GM12878 (cell line): Measurements from ENCODE around the gene MAPKAPK2. TPM values are rescaled to one million over a fixed set of nuclear protein-coding genes. Genes with fewer than 3 reads are reported as not detected.

Source experiments
- ATAC-seq: fragments of 200-7000 bp; cut with Tn5 transposase; 3 replicates; pipeline ENCODE4 v1.9.1; 2020; ENCODE audit warnings: mild to moderate bottlenecking, moderate library complexity
- BruUV-seq: library from RNA; stranded (reverse); fragments of 400-500 nt; replicated peaks from 2 replicates; lab custom pipeline; 2021; lab: Mats Ljungman, UMichigan
- CTCF ChIA-PET: fragments of 300-600 bp; sonication (Branson Sonifier 250); formaldehyde crosslinking; extraction: SDS; loops from one replicate; lab custom pipeline; 2021; ENCODE audit warnings: inconsistent platforms; lab: Yijun Ruan, JAX
- POLR2A ChIA-PET: fragments of 350-600 bp; formaldehyde crosslinking; extraction: SDS; loops from one replicate; lab custom pipeline; 2021; ENCODE audit warnings: inconsistent platforms; lab: Charles Lee
- RAD21 ChIA-PET: fragments of 300-600 bp; sonication (Branson Sonifier 250); formaldehyde crosslinking; loops from one replicate; lab custom pipeline; 2023; ENCODE audit warnings: antibody characterized with exemption; ENCODE audit not compliant: unreplicated experiment; lab: Charles Lee
- SMC1A ChIA-PET: fragments of 300-600 bp; sonication (Branson Sonifier 250); formaldehyde crosslinking; loops from one replicate; lab custom pipeline; 2023; ENCODE audit not compliant: unreplicated experiment, uncharacterized antibody; lab: Charles Lee
- DNase-seq: peaks from one replicate; pipeline ENCODE4 v3.0.0-alpha.2; 2011; ENCODE audit warnings: low read depth, low spot score
- FAIRE-seq: peaks from 3 replicates; lab custom pipeline; 2011; peaks lifted over from hg19 to GRCh38; lab: Jason Lieb, UNC
- H2AFZ ChIP-seq: 2 replicates; pipeline ENCODE4 v1.6.0; 2011; ENCODE audit warnings: low read depth, low read length, control low read depth; ENCODE audit not compliant: control insufficient read depth
- H3K27ac ChIP-seq: 2 replicates; pipeline ENCODE4 v1.5.1; 2011; ENCODE audit warnings: control low read depth; ENCODE audit not compliant: control insufficient read depth, insufficient read depth
- H3K27me3 ChIP-seq, 2 experiments: replicated peaks in 1 of 2; 2 replicates each; pipeline versions ENCODE4 v1.6.0 to v1.6.1; 2011; ENCODE audit warnings: low read length in 1 of 2; ENCODE audit not compliant: control insufficient read depth in 2 of 2, insufficient read depth in 2 of 2
- H3K36me3 ChIP-seq, 2 experiments: 2 replicates each; pipeline ENCODE4 v1.5.1; 2011; ENCODE audit warnings: low read length in 1 of 2; ENCODE audit not compliant: control insufficient read depth in 2 of 2, insufficient read depth in 2 of 2
- H3K4me1 ChIP-seq: 2 replicates; pipeline ENCODE4 v1.6.1; 2011; ENCODE audit warnings: mild to moderate bottlenecking, low read length, moderate library complexity, mixed read lengths; ENCODE audit not compliant: control insufficient read depth, insufficient read depth
- H3K4me2 ChIP-seq: 2 replicates; pipeline ENCODE4 v1.6.0; 2011; ENCODE audit warnings: control low read depth; ENCODE audit not compliant: control insufficient read depth, insufficient read depth
- H3K4me3 ChIP-seq: fragments of 200-600 bp; sonication (generic); 2 replicates; pipeline ENCODE4 v1.5.1; 2016
- H3K79me2 ChIP-seq: 2 replicates; pipeline ENCODE4 v1.6.0; 2011; ENCODE audit warnings: low read length; ENCODE audit not compliant: control insufficient read depth, insufficient read depth
- H3K9ac ChIP-seq: 2 replicates; pipeline ENCODE4 v1.8.0; 2011; ENCODE audit warnings: low read length, control low read depth, mixed read lengths; ENCODE audit not compliant: control insufficient read depth, insufficient read depth
- H3K9me3 ChIP-seq: replicated peaks from 3 replicates; pipeline ENCODE4 v1.5.1; 2011; ENCODE audit warnings: mild to moderate bottlenecking, low read length; ENCODE audit not compliant: control insufficient read depth, insufficient read depth
- H4K20me1 ChIP-seq: 2 replicates; pipeline ENCODE4 v1.6.0; 2011; ENCODE audit not compliant: control insufficient read depth, insufficient read depth
- EP300 ChIP-seq, 2 experiments: fragments of 150-350 bp in 1 of 2; IDR thresholded peaks; 2 replicates each; pipeline ENCODE4 v1.6.1; 2011 to 2012; ENCODE audit warnings: low read depth in 2 of 2, low read length in 2 of 2, borderline replicate concordance in 1 of 2, improper control_type of control experiment in 1 of 2, inconsistent platforms in 1 of 2; ENCODE audit not compliant: control insufficient read depth in 1 of 2
- JUND ChIP-seq: IDR thresholded peaks from 2 replicates; pipeline ENCODE4 v1.6.1; 2012; ENCODE audit warnings: low read depth, mild to moderate bottlenecking, low read length, improper control_type of control experiment, moderate library complexity
- KDM1A ChIP-seq: fragments of 200-600 bp; sonication (generic); IDR thresholded peaks from 2 replicates; pipeline ENCODE4 v1.6.1; 2016; ENCODE audit warnings: borderline replicate concordance
- MEF2A ChIP-seq: IDR thresholded peaks from 2 replicates; pipeline ENCODE4 v1.6.1; 2011; ENCODE audit warnings: low read depth, mild to moderate bottlenecking, low read length, moderate library complexity; ENCODE audit not compliant: insufficient read depth
- POLR2AphosphoS5 ChIP-seq: IDR thresholded peaks from 2 replicates; pipeline ENCODE4 v1.6.1; 2011; ENCODE audit warnings: mild to moderate bottlenecking, low read length, inconsistent platforms
- ZNF622 ChIP-seq: fragments of 450-650 bp; IDR thresholded peaks from 2 replicates; pipeline ENCODE4 v1.6.1; 2017; ENCODE audit warnings: mild to moderate bottlenecking, inconsistent platforms
- WGBS: methylation state at CpG from one replicate; pipeline ENCODE4 v1.1.6; 2016; ENCODE audit warnings: low lambda C conversion rate; ENCODE audit not compliant: insufficient replicate concordance, insufficient coverage; ENCODE audit errors: missing lambda C conversion rate; 5-methylcytosine and 5-hydroxymethylcytosine counted together
- in situ Hi-C: fragments of 300-500 bp; cut with MboI; formaldehyde crosslinking; loops from 9 replicates; pipeline ENCODE4 v1.14.3; 2018; ENCODE audit warnings: mixed read lengths
- intact Hi-C: fragments of 100-400 bp; cut with micrococcal nuclease; formaldehyde crosslinking; loops from one replicate; pipeline ENCODE4 v1.14.2; 2022; ENCODE audit not compliant: unreplicated experiment
- polyA plus RNA-seq, 11 experiments: library from polyadenylated mRNA; depleted of rRNA in 4 of 11; unstranded in 6 of 11; stranded (reverse) in 5 of 11; fragments of >200 nt; fragmentation: Nextera tagmentation in 4 of 11; fragmentation: Illumina TruSeq in 1 of 11; extraction: Ambion mirVana in 4 of 11; extraction: Trizol in 1 of 11; gene quantifications; 1 replicate in 1 of 11; 2 replicates in 10 of 11; pipeline versions ENCODE4 v1.2.1 to v1.2.3, GENCODE V29; 2011 to 2016; ENCODE audit warnings: inconsistent platforms in 2 of 11, missing spikeins in 2 of 11, low read depth in 1 of 11
- total RNA-seq, 4 experiments: library from RNA; depleted of rRNA in 3 of 4; stranded (reverse); fragments of >200 nt in 3 of 4; fragmentation: Illumina TruSeq in 1 of 4; extraction: Trizol in 1 of 4; gene quantifications; 2 replicates each; pipeline versions ENCODE4 v1.2.1 to v1.2.3, GENCODE V29; 2013 to 2021
- TF ChIP-seq, protein P1 (sequence below): fragments of 450-650 bp; IDR thresholded peaks from 2 replicates; pipeline ENCODE4 v1.6.1; 2017; ENCODE audit warnings: mild to moderate bottlenecking, moderate library complexity

The MAPKAPK2 gene
- total and polyA plus RNA-seq, 10 of the 15 experiments (the other 5 are each of a cell fraction or from before 2014, with no cell fraction given), result 0.72 to 92.2 (median 49.3) TPM

DNA sequence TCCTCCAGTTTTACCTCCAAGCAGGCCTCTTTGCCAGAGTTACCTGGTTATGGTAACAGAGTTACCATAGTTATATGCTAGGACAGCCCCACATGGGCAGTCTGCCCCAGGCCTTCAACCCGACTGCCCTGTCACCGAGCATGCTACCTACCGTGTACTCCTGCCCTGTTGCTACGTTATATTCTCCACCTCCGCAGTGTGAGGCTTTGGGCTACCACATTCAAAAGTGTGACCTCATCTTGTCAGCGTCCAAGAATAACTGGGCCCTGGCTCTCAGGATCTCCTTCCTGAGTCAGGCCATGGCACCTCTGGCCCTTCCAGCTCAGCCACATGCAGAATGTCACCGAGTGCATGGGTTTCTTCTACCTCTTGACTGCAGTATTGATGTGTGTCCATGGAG is 8.9 kb downstream of the MAPKAPK2 start:
- peaks cover 76% of the 10 kb centered on the region for H3K79me2 ChIP-seq
- ATAC-seq, result no peak
- no peak for FAIRE-seq
- intact Hi-C loops, result no loop called here
- no peak overlapping the region for H2AFZ ChIP-seq
- in situ Hi-C loops, result no loop called here
- H3K36me3 ChIP-seq, result peaks cover 9 to 15% of the 10 kb centered on the region in 2 experiments
- DNase-seq, result no peak
- ChIA-PET CTCF (interaction anchor here (1.1 to 7.3 kb wide), 3 partner anchors 9 to 32 kb away, joined by 5 to 45 read pairs (median 20); no protein-coding TSS in a partner anchor), POLR2A (interaction anchor here (18.5 kb wide), 1 partner anchor 16 kb away, joined by 334 read pairs; no protein-coding TSS in a partner anchor), RAD21 (interaction anchor here (1.2 to 4.3 kb wide), 2 partner anchors 30 to 61 kb away, joined by 3 to 14 read pairs; no protein-coding TSS in a partner anchor), SMC1A (interaction anchor here (0.6 to 9.6 kb wide), 4 partner anchors 15 to 288 kb away, joined by 3 to 222 read pairs (median 5); no protein-coding TSS in a partner anchor)
- no TSS peak for BruUV-seq
- H3K9ac ChIP-seq, result no peak overlapping the region
- H3K4me2 ChIP-seq, result no peak overlapping the region
- peaks cover 22% of the 10 kb centered on the region for H3K4me1 ChIP-seq
- H3K9me3 ChIP-seq, result no peaks in the 10 kb centered on the region
- no peak overlapping the region for H3K27ac ChIP-seq
- no peaks in the 10 kb centered on the region for H3K27me3 ChIP-seq
- H4K20me1 ChIP-seq, result peaks cover 17% of the 10 kb centered on the region
- TF ChIP-seq POLR2AphosphoS5, result peak; percentile 60; the same call in 1 of the 2 replicates
- TF ChIP-seq JUND, result no peak
- H3K4me3 ChIP-seq, result no peak overlapping the region
- WGBS, result 88% methylated on average over 7 of the region's 7 CpGs

DNA sequence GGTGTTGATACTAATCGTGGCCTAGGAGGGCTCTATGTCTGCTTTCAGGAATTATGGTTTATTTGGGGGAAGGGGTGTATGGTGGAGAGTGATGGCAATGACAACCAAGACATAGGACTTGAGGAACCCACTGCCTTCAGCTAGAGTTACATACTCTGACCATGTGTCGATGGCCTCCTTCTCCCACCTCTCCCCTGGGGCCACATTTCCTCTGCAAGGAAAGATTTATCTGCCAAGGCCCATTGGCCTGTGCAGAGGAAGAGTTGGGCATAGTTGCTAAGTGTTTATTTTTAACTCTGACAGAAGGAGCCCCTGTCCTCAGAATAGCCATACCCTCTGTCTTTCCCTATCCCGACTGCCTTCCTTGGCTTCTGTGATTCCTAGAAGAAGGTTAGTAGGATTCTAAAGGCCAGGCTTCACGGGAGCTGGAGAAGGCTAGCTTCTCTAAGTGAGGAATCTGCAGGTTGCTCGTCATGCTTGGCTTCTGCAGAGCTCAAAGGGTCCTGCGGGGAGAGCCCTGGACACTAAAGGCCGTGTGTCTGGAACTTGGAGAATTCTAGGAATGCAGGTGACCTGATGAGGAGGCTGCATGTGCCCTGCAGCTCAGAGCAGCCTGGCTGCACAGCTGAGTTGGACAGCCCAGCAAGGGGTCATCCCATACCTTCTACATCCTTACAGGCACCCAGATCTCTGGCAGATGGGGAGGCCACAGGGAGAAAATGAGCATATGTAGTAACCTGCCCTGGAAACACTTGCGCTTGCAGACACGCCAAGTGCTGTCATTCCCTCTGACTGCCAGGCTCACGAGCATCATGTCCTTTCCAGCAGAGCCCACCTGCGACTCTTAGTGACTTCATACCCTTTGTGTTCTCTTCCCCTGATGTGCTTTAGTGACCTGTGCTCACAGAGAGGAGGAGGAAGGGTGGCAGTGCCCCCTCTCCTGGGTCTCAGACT is 9.7 kb downstream of the MAPKAPK2 start:
- CTCF ChIA-PET, result interaction anchor here (0.8 to 7.3 kb wide), 5 partner anchors 8 to 31 kb away, joined by 3 to 45 read pairs (median 5); no protein-coding TSS in a partner anchor
- Histone ChIP-seq H3K4me1 (peaks cover 22% of the 10 kb centered on the region), H3K36me3 (peaks cover 10 to 15% of the 10 kb centered on the region in 2 experiments; a peak in 3 of 4 replicates), H3K4me3 (no peak overlapping the region), H3K4me2 (no peak overlapping the region), H3K27ac (no peak overlapping the region), H3K9me3 (no peaks in the 10 kb centered on the region), H2AFZ (no peak overlapping the region), H4K20me1 (peaks cover 17% of the 10 kb centered on the region), H3K9ac (no peak overlapping the region), H3K79me2 (peaks cover 72% of the 10 kb centered on the region), H3K27me3 (no peaks in the 10 kb centered on the region)
- BruUV-seq, result no TSS peak
- RAD21 ChIA-PET, result no interaction called here
- POLR2A ChIA-PET, result interaction anchor here (18.5 kb wide), 1 partner anchor 15 kb away, joined by 334 read pairs; no protein-coding TSS in a partner anchor
- ATAC-seq (no peak), FAIRE-seq (no peak), DNase-seq (no peak)
- SMC1A ChIA-PET, result interaction anchor here (0.6 to 9.6 kb wide), 3 partner anchors 14 to 287 kb away, joined by 3 to 222 read pairs (median 6); no protein-coding TSS in a partner anchor
- in situ Hi-C loops, result no loop called here
- 72% methylated on average over 11 of the region's 11 CpGs for WGBS
- intact Hi-C loops, result no loop called here
- TF ChIP-seq KDM1A (no peak), EP300 (IDR thresholded peaks at IDR 0.05; ENCODE audit: borderline replicate concordance in 1 of 2, control insufficient read depth in 1 of 2, low read depth in 2 of 2, low read length in 2 of 2) (no peak), MEF2A (no peak), JUND (no peak), POLR2AphosphoS5 (0 out of 2 replicates have a peak, but pooled peaks have one; percentile 46), ZNF622 (no peak)
- TF ChIP-seq, protein P1, sequence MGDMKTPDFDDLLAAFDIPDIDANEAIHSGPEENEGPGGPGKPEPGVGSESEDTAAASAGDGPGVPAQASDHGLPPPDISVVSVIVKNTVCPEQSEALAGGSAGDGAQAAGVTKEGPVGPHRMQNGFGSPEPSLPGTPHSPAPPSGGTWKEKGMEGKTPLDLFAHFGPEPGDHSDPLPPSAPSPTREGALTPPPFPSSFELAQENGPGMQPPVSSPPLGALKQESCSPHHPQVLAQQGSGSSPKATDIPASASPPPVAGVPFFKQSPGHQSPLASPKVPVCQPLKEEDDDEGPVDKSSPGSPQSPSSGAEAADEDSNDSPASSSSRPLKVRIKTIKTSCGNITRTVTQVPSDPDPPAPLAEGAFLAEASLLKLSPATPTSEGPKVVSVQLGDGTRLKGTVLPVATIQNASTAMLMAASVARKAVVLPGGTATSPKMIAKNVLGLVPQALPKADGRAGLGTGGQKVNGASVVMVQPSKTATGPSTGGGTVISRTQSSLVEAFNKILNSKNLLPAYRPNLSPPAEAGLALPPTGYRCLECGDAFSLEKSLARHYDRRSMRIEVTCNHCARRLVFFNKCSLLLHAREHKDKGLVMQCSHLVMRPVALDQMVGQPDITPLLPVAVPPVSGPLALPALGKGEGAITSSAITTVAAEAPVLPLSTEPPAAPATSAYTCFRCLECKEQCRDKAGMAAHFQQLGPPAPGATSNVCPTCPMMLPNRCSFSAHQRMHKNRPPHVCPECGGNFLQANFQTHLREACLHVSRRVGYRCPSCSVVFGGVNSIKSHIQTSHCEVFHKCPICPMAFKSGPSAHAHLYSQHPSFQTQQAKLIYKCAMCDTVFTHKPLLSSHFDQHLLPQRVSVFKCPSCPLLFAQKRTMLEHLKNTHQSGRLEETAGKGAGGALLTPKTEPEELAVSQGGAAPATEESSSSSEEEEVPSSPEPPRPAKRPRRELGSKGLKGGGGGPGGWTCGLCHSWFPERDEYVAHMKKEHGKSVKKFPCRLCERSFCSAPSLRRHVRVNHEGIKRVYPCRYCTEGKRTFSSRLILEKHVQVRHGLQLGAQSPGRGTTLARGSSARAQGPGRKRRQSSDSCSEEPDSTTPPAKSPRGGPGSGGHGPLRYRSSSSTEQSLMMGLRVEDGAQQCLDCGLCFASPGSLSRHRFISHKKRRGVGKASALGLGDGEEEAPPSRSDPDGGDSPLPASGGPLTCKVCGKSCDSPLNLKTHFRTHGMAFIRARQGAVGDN, result no peak
